B cell (primary cell): ENCODE measurements around the gene EPB41L4B. TPM values are rescaled to one million over a fixed set of nuclear protein-coding genes. Genes with fewer than 3 reads are reported as not detected.

Experiments
- ATAC-seq: fragments of 200-7000 bp; cut with Tn5 transposase; one replicate; pipeline ENCODE4 v1.10.0; 2021; ENCODE audit warnings: low read depth, mild to moderate bottlenecking, moderate number of reproducible peaks, moderate library complexity
- CTCF ChIA-PET: fragments of 350-600 bp; sonication (Branson Sonifier 250); formaldehyde crosslinking; loops from one replicate; lab custom pipeline; 2021; ENCODE audit warnings: antibody characterized with exemption, inconsistent platforms; lab: Charles Lee
- POLR2A ChIA-PET: fragments of 350-600 bp; sonication (Branson Sonifier 250); formaldehyde crosslinking; loops from one replicate; lab custom pipeline; 2021; ENCODE audit warnings: antibody characterized with exemption; lab: Charles Lee
- DNase-seq: peaks from one replicate; pipeline ENCODE4 v3.0.0; 2013
- H2AFZ ChIP-seq: 2 replicates; pipeline ENCODE4 v1.6.1; 2012; ENCODE audit warnings: mild to moderate bottlenecking, low read depth, low read length; ENCODE audit not compliant: insufficient read depth, poor library complexity, severe bottlenecking
- H3K27ac ChIP-seq, 2 donors: 1 replicate in 1 of 2; 2 replicates in 1 of 2; pipeline ENCODE4 v1.5.1; 2012 to 2013; ENCODE audit warnings: low read length in 2 of 2, mild to moderate bottlenecking in 2 of 2, moderate library complexity in 1 of 2
- H3K27me3 ChIP-seq, 4 experiments: fragments of 200-600 bp in 1 of 4; sonication (generic) in 1 of 4; replicated peaks in 1 of 4; 1 replicate in 2 of 4; 2 replicates in 2 of 4; pipeline versions ENCODE4 v1.6.1 to v1.7.0; 2013 to 2016; ENCODE audit warnings: low read length in 3 of 4, mild to moderate bottlenecking in 2 of 4, mixed read lengths in 1 of 4, moderate library complexity in 1 of 4; ENCODE audit not compliant: insufficient read depth in 4 of 4, control insufficient read depth in 3 of 4; ENCODE audit errors: control extremely low read depth in 1 of 4
- H3K36me3 ChIP-seq, 2 experiments: replicated peaks in 1 of 2; 1 replicate in 1 of 2; 2 replicates in 1 of 2; pipeline versions ENCODE4 v1.6.1 to v1.7.1; 2013; ENCODE audit warnings: low read length in 1 of 2; ENCODE audit not compliant: insufficient read depth in 2 of 2, control insufficient read depth in 1 of 2; ENCODE audit errors: control extremely low read depth in 1 of 2, extremely low read depth in 1 of 2
- H3K4me1 ChIP-seq, 2 donors: fragments of 200-600 bp in 1 of 2; sonication (generic) in 1 of 2; 1 replicate in 1 of 2; 2 replicates in 1 of 2; pipeline versions ENCODE4 v1.5.1 to v1.6.1; 2013 to 2017; ENCODE audit warnings: low read length in 2 of 2; ENCODE audit not compliant: control insufficient read depth in 2 of 2, insufficient read depth in 2 of 2
- H3K4me2 ChIP-seq: replicated peaks from 2 replicates; pipeline ENCODE3; 2012; ENCODE audit warnings: mild to moderate bottlenecking, low read depth, low read length; ENCODE audit not compliant: poor library complexity, severe bottlenecking
- H3K4me3 ChIP-seq, 5 experiments: fragments of 200-600 bp in 1 of 5; sonication (generic) in 1 of 5; 1 replicate in 3 of 5; 2 replicates in 2 of 5; pipeline versions ENCODE4 v1.5.1 to v1.7.0; 2011 to 2016; ENCODE audit warnings: low read length in 4 of 5, mild to moderate bottlenecking in 4 of 5, low read depth in 2 of 5, control low read depth in 1 of 5, moderate library complexity in 1 of 5; ENCODE audit not compliant: insufficient read depth in 1 of 5; ENCODE audit errors: control extremely low read depth in 1 of 5, extremely low read depth in 1 of 5
- H3K79me2 ChIP-seq: fragments of 200-600 bp; sonication (generic); one replicate; pipeline ENCODE4 v1.6.0; 2016; ENCODE audit warnings: low read length; ENCODE audit not compliant: control insufficient read depth, insufficient read depth
- H3K9ac ChIP-seq: fragments of 200-600 bp; sonication (generic); 2 replicates; pipeline ENCODE4 v1.6.1; 2017; ENCODE audit warnings: mild to moderate bottlenecking, low read length, moderate library complexity
- H3K9me3 ChIP-seq, 3 donors: one replicate each; pipeline versions ENCODE4 v1.6.1 to v1.7.1; 2013; ENCODE audit warnings: low read length in 2 of 3; ENCODE audit not compliant: control insufficient read depth in 2 of 3, insufficient read depth in 1 of 3; ENCODE audit errors: control extremely low read depth in 1 of 3
- H4K20me1 ChIP-seq: 2 replicates; pipeline ENCODE4 v1.6.0; 2012; ENCODE audit warnings: mild to moderate bottlenecking, low read length; ENCODE audit not compliant: insufficient read depth, control insufficient read depth, poor library complexity, severe bottlenecking
- H3K27ac Mint-ChIP-seq: one replicate; pipeline ENCODE4 v1.8.0; 2021; ENCODE audit warnings: mixed read lengths
- H3K27me3 Mint-ChIP-seq: one replicate; pipeline ENCODE4 v1.8.0; 2021; ENCODE audit warnings: mixed read lengths
- H3K4me1 Mint-ChIP-seq: one replicate; pipeline ENCODE4 v1.8.0; 2021; ENCODE audit warnings: mixed read lengths
- H3K4me3 Mint-ChIP-seq: one replicate; pipeline ENCODE4 v1.8.0; 2021; ENCODE audit warnings: mixed read lengths
- H3K9me3 Mint-ChIP-seq: one replicate; pipeline ENCODE4 v1.8.0; 2022; ENCODE audit warnings: mixed read lengths; ENCODE audit not compliant: insufficient read depth
- EZH2 ChIP-seq: IDR thresholded peaks from 2 replicates; pipeline ENCODE4 v1.6.1; 2012; ENCODE audit warnings: borderline replicate concordance, low read depth, mild to moderate bottlenecking, moderate library complexity, low read length; ENCODE audit not compliant: insufficient read depth, poor library complexity, severe bottlenecking
- WGBS: methylation state at CpG from one replicate; pipeline ENCODE4 v1.1.5; 2013; ENCODE audit warnings: missing lambda C conversion rate; ENCODE audit not compliant: insufficient coverage; 5-methylcytosine and 5-hydroxymethylcytosine counted together
- intact Hi-C: fragments of 100-400 bp; cut with micrococcal nuclease; formaldehyde crosslinking; loops from one replicate; pipeline ENCODE4 v1.10.0; 2022
- polyA plus RNA-seq: library from polyadenylated mRNA; depleted of rRNA; stranded (reverse); fragments of >200 nt; gene quantifications from 2 replicates; pipeline ENCODE4 v1.2.3, GENCODE V29; 2012
- total RNA-seq, 2 donors: library from RNA; stranded (reverse); fragments of 120-200 nt in 1 of 2; gene quantifications; 1 replicate in 1 of 2; 2 replicates in 1 of 2; pipeline versions ENCODE4 v1.2.3 to v1.2.4, GENCODE V29; 2013 to 2022
- TF ChIP-seq, protein P1 (sequence below): fragments of 200-600 bp; IDR thresholded peaks from one replicate; pipeline ENCODE4 v1.8.0; 2022; ENCODE audit warnings: antibody characterized with exemption, mild to moderate bottlenecking

The EPB41L4B gene
- total and polyA plus RNA-seq, 2 donors (not counting 1 experiment from before 2014, with no cell fraction given): 2.9 TPM; not detected in 1

DNA sequence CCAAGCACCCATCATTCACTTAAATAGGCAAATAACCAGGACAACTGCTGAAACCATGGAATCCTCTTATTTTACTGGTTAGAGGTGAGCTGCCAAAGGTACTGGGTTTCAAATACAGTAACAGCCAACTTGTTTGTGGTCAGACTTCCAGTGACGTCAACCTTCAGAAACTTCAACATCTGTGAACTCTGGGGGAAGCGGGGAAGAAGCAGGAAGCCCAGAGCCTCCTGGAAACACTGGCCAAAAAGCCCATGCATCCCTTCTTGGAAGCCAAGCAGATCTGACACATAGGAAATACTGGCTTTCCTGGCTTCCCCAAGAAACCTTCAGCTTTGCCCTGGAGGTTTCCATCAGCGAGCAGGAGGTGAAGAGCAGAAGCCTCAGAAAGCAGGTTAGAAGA, 148.9 kb downstream of the EPB41L4B start:
- Histone ChIP-seq H3K4me2 (no peak overlapping the region), H4K20me1 (no peaks in the 10 kb centered on the region), H3K36me3 (no peaks in the 10 kb centered on the region), H3K27me3 (peaks cover 0 to 23% (median 16%) of the 10 kb centered on the region in 4 experiments), H3K79me2 (no peaks in the 10 kb centered on the region), H3K9me3 (no peaks in the 10 kb centered on the region), H3K4me1 (no peaks in the 10 kb centered on the region), H3K27ac (no peak overlapping the region), H2AFZ (no peak overlapping the region), H3K4me3 (no peak overlapping the region), H3K9ac (no peak overlapping the region)
- intact Hi-C loops: no loop called here
- Mint-ChIP-seq H3K27me3 (peaks cover 32% of the 10 kb centered on the region), H3K4me1 (peaks cover 2% of the 10 kb centered on the region), H3K27ac (no peak overlapping the region), H3K9me3 (no peaks in the 10 kb centered on the region), H3K4me3 (no peak overlapping the region)
- DNase-seq: no peak
- POLR2A ChIA-PET: no interaction called here
- no peak for ATAC-seq
- TF ChIP-seq, protein P1, sequence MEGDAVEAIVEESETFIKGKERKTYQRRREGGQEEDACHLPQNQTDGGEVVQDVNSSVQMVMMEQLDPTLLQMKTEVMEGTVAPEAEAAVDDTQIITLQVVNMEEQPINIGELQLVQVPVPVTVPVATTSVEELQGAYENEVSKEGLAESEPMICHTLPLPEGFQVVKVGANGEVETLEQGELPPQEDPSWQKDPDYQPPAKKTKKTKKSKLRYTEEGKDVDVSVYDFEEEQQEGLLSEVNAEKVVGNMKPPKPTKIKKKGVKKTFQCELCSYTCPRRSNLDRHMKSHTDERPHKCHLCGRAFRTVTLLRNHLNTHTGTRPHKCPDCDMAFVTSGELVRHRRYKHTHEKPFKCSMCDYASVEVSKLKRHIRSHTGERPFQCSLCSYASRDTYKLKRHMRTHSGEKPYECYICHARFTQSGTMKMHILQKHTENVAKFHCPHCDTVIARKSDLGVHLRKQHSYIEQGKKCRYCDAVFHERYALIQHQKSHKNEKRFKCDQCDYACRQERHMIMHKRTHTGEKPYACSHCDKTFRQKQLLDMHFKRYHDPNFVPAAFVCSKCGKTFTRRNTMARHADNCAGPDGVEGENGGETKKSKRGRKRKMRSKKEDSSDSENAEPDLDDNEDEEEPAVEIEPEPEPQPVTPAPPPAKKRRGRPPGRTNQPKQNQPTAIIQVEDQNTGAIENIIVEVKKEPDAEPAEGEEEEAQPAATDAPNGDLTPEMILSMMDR: no peak
- TF ChIP-seq EZH2: no peak
- CTCF ChIA-PET: interaction anchor here (0.6 kb wide), 1 partner anchor 1343 kb away, joined by 3 read pairs; no protein-coding TSS in a partner anchor
- 84% methylated on average over 3 of the region's 3 CpGs for WGBS

DNA sequence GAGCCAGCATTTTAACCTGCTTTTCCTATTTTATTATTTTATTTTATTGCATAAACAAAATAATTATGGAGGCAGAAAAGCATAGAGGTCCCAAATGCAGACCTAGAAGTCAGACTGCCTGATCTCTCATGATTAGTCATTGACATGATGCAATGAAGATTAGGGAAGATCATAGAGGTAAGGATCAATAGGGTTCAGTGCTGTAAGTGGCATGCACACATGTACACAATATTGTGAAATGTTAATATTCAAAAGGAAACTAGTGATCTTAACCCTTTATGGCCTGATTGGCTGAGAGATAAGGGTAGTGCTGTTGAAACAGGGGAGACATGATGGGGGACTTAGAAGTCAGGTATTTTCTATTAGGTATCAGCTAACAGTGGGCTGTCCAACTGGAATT, 152.7 kb downstream of the EPB41L4B start:
- DNase-seq (no peak), ATAC-seq (no peak)
- Mint-ChIP-seq H3K4me3 (no peak overlapping the region), H3K4me1 (peaks cover 9% of the 10 kb centered on the region), H3K9me3 (no peaks in the 10 kb centered on the region), H3K27me3 (peaks cover 53% of the 10 kb centered on the region), H3K27ac (no peak overlapping the region)
- H2AFZ ChIP-seq: no peak overlapping the region
- H3K9me3 ChIP-seq: no peaks in the 10 kb centered on the region
- ChIA-PET POLR2A (no interaction called here), CTCF (no interaction called here)
- intact Hi-C loops: no loop called here
- no peak overlapping the region for H3K4me2 ChIP-seq
- H3K36me3 ChIP-seq: no peaks in the 10 kb centered on the region
- TF ChIP-seq, protein P1: no peak
- no peak for TF ChIP-seq EZH2
- no peak overlapping the region for H3K9ac ChIP-seq
- H3K79me2 ChIP-seq: no peaks in the 10 kb centered on the region
- H4K20me1 ChIP-seq: no peaks in the 10 kb centered on the region
- H3K4me1 ChIP-seq: peaks cover 0 to 5% of the 10 kb centered on the region in 2 donors
- no peak overlapping the region for H3K27ac ChIP-seq
- peaks cover 0 to 26% (median 20%) of the 10 kb centered on the region in 4 experiments for H3K27me3 ChIP-seq
- no peak overlapping the region for H3K4me3 ChIP-seq
